SK-N-SH (cell line): ENCODE data around the gene CRISPLD2. TPM values are rescaled to one million over a fixed set of nuclear protein-coding genes. Genes with fewer than 3 reads are reported as not detected.

ENCODE experiments used
- CTCF ChIA-PET: fragments of 300-600, 350-600 bp; formaldehyde crosslinking; extraction: SDS; loops from one replicate; lab custom pipeline; 2021; lab: Yijun Ruan, JAX
- POLR2A ChIA-PET: fragments of 350-600 bp; sonication (Branson Sonifier 250); formaldehyde crosslinking; extraction: SDS; loops from one replicate; lab custom pipeline; 2020; ENCODE audit warnings: antibody characterized with exemption, inconsistent platforms; lab: Yijun Ruan, JAX
- DNase-seq: peaks from one replicate; pipeline ENCODE4 v3.0.0; 2012
- H2AFZ ChIP-seq: fragments of 200-600 bp; sonication (generic); 2 replicates; pipeline ENCODE4 v1.8.1; 2016; ENCODE audit warnings: antibody characterized with exemption, mild to moderate bottlenecking, low read depth
- H3F3A ChIP-seq: fragments of 200-600 bp; sonication (generic); replicated peaks from 2 replicates; pipeline ENCODE3; 2016; ENCODE audit warnings: antibody characterized with exemption, mild to moderate bottlenecking; ENCODE audit not compliant: insufficient read depth
- H3K27ac ChIP-seq, 2 experiments: fragments of 200-500 bp in 1 of 2; fragments of 200-600 bp in 1 of 2; sonication (Bioruptor generic) in 1 of 2; sonication (generic), shearing (Covaris generic) in 1 of 2; 2 replicates each; pipeline versions ENCODE4 v1.5.1 to v1.6.1; 2014 to 2016; ENCODE audit warnings: low read depth in 2 of 2, inconsistent platforms in 1 of 2, low read length in 1 of 2, mild to moderate bottlenecking in 1 of 2, mixed read lengths in 1 of 2
- H3K27me3 ChIP-seq: fragments of 200-600 bp; sonication (generic), shearing (Covaris generic); 2 replicates; pipeline ENCODE4 v1.6.1; 2016; ENCODE audit warnings: mixed run types; ENCODE audit not compliant: insufficient read depth
- H3K36me3 ChIP-seq, 2 experiments: fragments of 200-500 bp in 1 of 2; fragments of 200-600 bp in 1 of 2; sonication (Bioruptor generic) in 1 of 2; sonication (generic) in 1 of 2; replicated peaks in 1 of 2; 2 replicates each; pipeline versions ENCODE3 to v1.5.1; 2014 to 2016; ENCODE audit warnings: low read length in 1 of 2, mild to moderate bottlenecking in 1 of 2; ENCODE audit not compliant: insufficient read depth in 2 of 2, control insufficient read depth in 1 of 2
- H3K4me1 ChIP-seq, 2 experiments: fragments of 200-500 bp in 1 of 2; fragments of 200-600 bp in 1 of 2; sonication (Bioruptor generic) in 1 of 2; sonication (generic), shearing (Covaris generic) in 1 of 2; 2 replicates each; pipeline versions ENCODE4 v1.5.1 to v1.6.1; 2014 to 2016; ENCODE audit warnings: low read depth in 1 of 2, low read length in 1 of 2, mixed run types in 1 of 2; ENCODE audit not compliant: insufficient read depth in 2 of 2, control insufficient read depth in 1 of 2
- H3K4me2 ChIP-seq: fragments of 200-600 bp; sonication (generic), shearing (Covaris generic); 2 replicates; pipeline ENCODE4 v1.6.1; 2017; ENCODE audit warnings: mixed run types
- H3K4me3 ChIP-seq, 2 experiments: fragments of 200-500 bp in 1 of 2; fragments of 200-600 bp in 1 of 2; sonication (Bioruptor generic) in 1 of 2; sonication (generic), shearing (Covaris generic) in 1 of 2; 2 replicates each; pipeline versions ENCODE4 v1.5.1 to v1.8.1; 2014 to 2016; ENCODE audit warnings: low read depth in 2 of 2, inconsistent platforms in 1 of 2, low read length in 1 of 2, mild to moderate bottlenecking in 1 of 2, mixed read lengths in 1 of 2, moderate library complexity in 1 of 2
- H3K79me2 ChIP-seq: fragments of 200-600 bp; sonication (generic); 2 replicates; pipeline ENCODE4 v1.8.1; 2017; ENCODE audit warnings: mild to moderate bottlenecking; ENCODE audit not compliant: insufficient read depth
- H3K9ac ChIP-seq: fragments of 200-600 bp; sonication (generic); 2 replicates; pipeline ENCODE4 v1.6.1; 2017; ENCODE audit warnings: mixed run types
- H3K9me2 ChIP-seq: fragments of 200-600 bp; sonication (generic); 2 replicates; pipeline ENCODE4 v1.6.1; 2017; ENCODE audit warnings: mixed run types
- H3K9me3 ChIP-seq: fragments of 200-600 bp; sonication (generic); 2 replicates; pipeline ENCODE4 v1.6.1; 2017; ENCODE audit warnings: mixed run types, mild to moderate bottlenecking, moderate library complexity
- H4K20me1 ChIP-seq: fragments of 200-600 bp; sonication (generic); 2 replicates; pipeline ENCODE4 v1.6.1; 2017; ENCODE audit warnings: mild to moderate bottlenecking, mixed run types; ENCODE audit not compliant: insufficient read depth
- CHD2 ChIP-seq: fragments of 150-350 bp; IDR thresholded peaks from 2 replicates; pipeline ENCODE4 v1.6.1; 2018; ENCODE audit warnings: low read length; ENCODE audit not compliant: partially characterized antibody
- ELF1 ChIP-seq: IDR thresholded peaks from 2 replicates; pipeline ENCODE4 v1.4.0; 2012
- FOXJ3 ChIP-seq: sonication (generic); formaldehyde crosslinking; IDR thresholded peaks from 2 replicates; pipeline ENCODE4 v1.5.1; 2020; ENCODE audit warnings: mild to moderate bottlenecking, missing genetic modification reagents
- FOXM1 ChIP-seq: IDR thresholded peaks from 2 replicates; pipeline ENCODE4 v1.4.0; 2012; ENCODE audit warnings: low read depth, mild to moderate bottlenecking
- GABPA ChIP-seq: IDR thresholded peaks from 2 replicates; pipeline ENCODE4 v1.4.0; 2012; ENCODE audit warnings: low read depth, mild to moderate bottlenecking
- GATA2 ChIP-seq: sonication (generic); formaldehyde crosslinking; IDR thresholded peaks from 2 replicates; pipeline ENCODE4 v1.5.0; 2020; ENCODE audit warnings: mild to moderate bottlenecking, missing genetic modification reagents
- IRF3 ChIP-seq: fragments of 150-350 bp; IDR thresholded peaks from 2 replicates; pipeline ENCODE4 v1.6.1; 2016; ENCODE audit warnings: mild to moderate bottlenecking, low read depth, low read length
- JUND ChIP-seq: IDR thresholded peaks from 2 replicates; pipeline ENCODE4 v1.4.0; 2012
- MAX ChIP-seq: IDR thresholded peaks from 2 replicates; pipeline ENCODE4 v1.4.0; 2012; ENCODE audit warnings: low read depth
- MEF2A ChIP-seq: IDR thresholded peaks from 2 replicates; pipeline ENCODE4 v1.4.0; 2012; ENCODE audit warnings: low read depth, borderline replicate concordance
- NFIC ChIP-seq: IDR thresholded peaks from 2 replicates; pipeline ENCODE4 v1.4.0; 2012; ENCODE audit warnings: borderline replicate concordance
- NRF1 ChIP-seq: IDR thresholded peaks from 2 replicates; pipeline ENCODE4 v1.6.1; 2012; ENCODE audit warnings: low read depth, mild to moderate bottlenecking, low read length
- PBX3 ChIP-seq: IDR thresholded peaks from 2 replicates; pipeline ENCODE4; 2012
- RAD21 ChIP-seq: IDR thresholded peaks from 2 replicates; pipeline ENCODE4 v1.6.1; 2012; ENCODE audit warnings: mild to moderate bottlenecking, low read length
- RCOR1 ChIP-seq: fragments of 150-350 bp; IDR thresholded peaks from 2 replicates; pipeline ENCODE4 v1.6.1; 2017; ENCODE audit warnings: antibody characterized with exemption, low read length
- RFX5 ChIP-seq: IDR thresholded peaks from 2 replicates; pipeline ENCODE4 v1.6.1; 2012; ENCODE audit warnings: mild to moderate bottlenecking, improper control_type of control experiment, low read length
- RXRA ChIP-seq: IDR thresholded peaks from 2 replicates; pipeline ENCODE4 v1.4.0; 2012; ENCODE audit warnings: low read depth, mild to moderate bottlenecking, borderline replicate concordance
- SIN3A ChIP-seq: IDR thresholded peaks from 2 replicates; pipeline ENCODE4 v1.6.1; 2012; ENCODE audit warnings: low read depth, mild to moderate bottlenecking, low read length, moderate library complexity, borderline replicate concordance
- TAF1 ChIP-seq: IDR thresholded peaks from 2 replicates; pipeline ENCODE4 v1.6.1; 2012; ENCODE audit warnings: low read depth, mild to moderate bottlenecking, low read length, moderate library complexity, borderline replicate concordance
- TEAD4 ChIP-seq: IDR thresholded peaks from 2 replicates; pipeline ENCODE4 v1.4.0; 2012; ENCODE audit warnings: mild to moderate bottlenecking, borderline replicate concordance; ENCODE audit not compliant: insufficient read depth
- USF1 ChIP-seq: IDR thresholded peaks from 2 replicates; pipeline ENCODE4 v1.4.0; 2012; ENCODE audit warnings: low read depth, borderline replicate concordance
- USF2 ChIP-seq: fragments of 150-350 bp; IDR thresholded peaks from 2 replicates; pipeline ENCODE4 v1.6.1; 2017; ENCODE audit warnings: antibody characterized with exemption, low read length, low read depth, borderline replicate concordance
- YY1 ChIP-seq: IDR thresholded peaks from 2 replicates; pipeline ENCODE4 v1.4.0; 2012; ENCODE audit warnings: low read depth, mild to moderate bottlenecking
- WGBS: methylation state at CpG from one replicate; pipeline ENCODE4 v1.1.6; 2017; ENCODE audit warnings: low lambda C conversion rate; 5-methylcytosine and 5-hydroxymethylcytosine counted together
- polyA plus RNA-seq, 3 experiments: library from polyadenylated mRNA; depleted of rRNA; stranded (reverse); fragments of >200 nt; gene quantifications; 2 replicates each; pipeline ENCODE4 v1.2.3, GENCODE V29; 2012

CRISPLD2 gene
- polyA plus RNA-seq, 1 of the 3 experiments (the other 2 are of a cell fraction), result 6.3 TPM

GRCh38 chr16:84891149-84891795 lies 71.5 kb downstream of the CRISPLD2 start:
- Histone ChIP-seq H2AFZ (no peak overlapping the region), H4K20me1 (no peaks in the 10 kb centered on the region), H3K79me2 (no peaks in the 10 kb centered on the region), H3K9me2 (no peaks in the 10 kb centered on the region), H3K9me3 (no peaks in the 10 kb centered on the region), H3K27ac (no peak overlapping the region), H3K9ac (no peak overlapping the region), H3K4me3 (no peak overlapping the region), H3K4me2 (no peak overlapping the region), H3K27me3 (no peaks in the 10 kb centered on the region), H3F3A (peaks cover 3% of the 10 kb centered on the region), H3K4me1 (no peaks in the 10 kb centered on the region), H3K36me3 (no peaks in the 10 kb centered on the region)
- 90% methylated on average over 16 of the region's 17 CpGs for WGBS
- DNase-seq, result no peak
- no peak for TF ChIP-seq CHD2
- no peak for TF ChIP-seq RAD21
- TF ChIP-seq GATA2 (CRISPR knock-in tag), result no peak
- TF ChIP-seq IRF3, result no peak
- TF ChIP-seq MAX, result no peak
- TF ChIP-seq USF1, result no peak
- TF ChIP-seq USF2, result no peak
- TF ChIP-seq GABPA, result no peak
- no peak for TF ChIP-seq NFIC
- no peak for TF ChIP-seq SIN3A
- TF ChIP-seq RXRA, result no peak
- no peak for TF ChIP-seq RCOR1
- ChIA-PET POLR2A (no interaction called here), CTCF (interaction anchor here (0.7 to 1.8 kb wide), 6 partner anchors 10 to 827 kb away, joined by 3 to 4 read pairs (median 3); no protein-coding TSS in a partner anchor)

GRCh38 chr16:84892097-84892496 lies 72.3 kb downstream of the CRISPLD2 start:
- Histone ChIP-seq H2AFZ (no peak overlapping the region), H3K9me3 (no peaks in the 10 kb centered on the region), H3K4me3 (no peak overlapping the region), H3K36me3 (no peaks in the 10 kb centered on the region), H3K4me2 (no peak overlapping the region), H3K9me2 (no peaks in the 10 kb centered on the region), H3K79me2 (no peaks in the 10 kb centered on the region), H3K9ac (no peak overlapping the region), H3K27ac (no peak overlapping the region), H3K27me3 (no peaks in the 10 kb centered on the region), H3K4me1 (no peaks in the 10 kb centered on the region), H3F3A (peaks cover 3% of the 10 kb centered on the region), H4K20me1 (no peaks in the 10 kb centered on the region)
- 91% methylated on average over 9 of the region's 10 CpGs for WGBS
- DNase-seq, result no peak
- POLR2A ChIA-PET, result no interaction called here
- CTCF ChIA-PET, result interaction anchor here (0.8 to 1.8 kb wide), 4 partner anchors 11 to 58 kb away, joined by 3 to 4 read pairs (median 4); no protein-coding TSS in a partner anchor
- TF ChIP-seq PBX3 (no peak), CHD2 (no peak), TEAD4 (no peak), YY1 (no peak), SIN3A (no peak), NRF1 (no peak), RXRA (no peak), JUND (no peak), FOXM1 (no peak), TAF1 (no peak), GABPA (no peak), MEF2A (no peak), FOXJ3 (no peak), RFX5 (no peak), RCOR1 (no peak), IRF3 (no peak), NFIC (no peak), ELF1 (no peak)
